SU-DHL-6 (cell line): ENCODE measurements around the gene WDCP.

Experiments used
- H2AFZ ChIP-seq: fragments of 200-600 bp; sonication (generic); 2 replicates; pipeline ENCODE4 v1.6.1; 2014; ENCODE audit warnings: low read depth, mild to moderate bottlenecking, moderate library complexity, mixed read lengths, antibody characterized with exemption, low read length; ENCODE audit not compliant: severe bottlenecking
- H3F3A ChIP-seq: fragments of 200-600 bp; shearing (Covaris generic); 2 replicates; pipeline ENCODE4 v1.6.0; 2016; ENCODE audit warnings: antibody characterized with exemption, mild to moderate bottlenecking; ENCODE audit not compliant: insufficient read depth
- H3K27ac ChIP-seq: fragments of 200-600 bp; sonication (generic); 2 replicates; pipeline ENCODE4 v1.5.1; 2016; ENCODE audit warnings: low read depth, mild to moderate bottlenecking, low read length, moderate library complexity, mixed read lengths
- H3K27me3 ChIP-seq: fragments of 200-600 bp; sonication (generic), shearing (Covaris generic); 2 replicates; pipeline ENCODE4 v1.6.0; 2014; ENCODE audit warnings: mild to moderate bottlenecking, low read length
- H3K36me3 ChIP-seq: fragments of 200-600 bp; sonication (generic); 2 replicates; pipeline ENCODE4 v1.6.1; 2014; ENCODE audit warnings: mild to moderate bottlenecking, low read length, mixed read lengths
- H3K4me2 ChIP-seq: fragments of 300-600, 200-600 bp; shearing (Covaris generic), sonication (generic); 2 replicates; pipeline ENCODE4 v1.6.0; 2014; ENCODE audit warnings: low read length, low read depth, mild to moderate bottlenecking; ENCODE audit not compliant: poor library complexity, severe bottlenecking
- H3K4me3 ChIP-seq: fragments of 200-600 bp; sonication (generic); 2 replicates; pipeline ENCODE4 v1.5.1; 2014; ENCODE audit warnings: antibody characterized with exemption, low read length, mild to moderate bottlenecking, mixed read lengths; ENCODE audit not compliant: insufficient read depth, poor library complexity, severe bottlenecking
- H3K79me2 ChIP-seq: fragments of 200-600 bp; sonication (generic); 2 replicates; pipeline ENCODE4 v1.6.1; 2014; ENCODE audit warnings: mild to moderate bottlenecking, low read length, moderate library complexity; ENCODE audit not compliant: insufficient read depth
- H3K9ac ChIP-seq: fragments of 200-600 bp; sonication (generic); 2 replicates; pipeline ENCODE4 v1.7.0; 2014; ENCODE audit warnings: mild to moderate bottlenecking, low read length
- H3K9me2 ChIP-seq: fragments of 200-600 bp; sonication (generic); replicated peaks from 2 replicates; pipeline ENCODE4 v1.6.1; 2014; ENCODE audit warnings: low read length; ENCODE audit not compliant: insufficient read depth
- H3K9me3 ChIP-seq: fragments of 200-600 bp; sonication (generic); 2 replicates; pipeline ENCODE4 v1.6.1; 2014; ENCODE audit warnings: low read length, mixed read lengths; ENCODE audit not compliant: insufficient read depth
- H4K20me1 ChIP-seq: fragments of 200-600 bp; sonication (generic); 2 replicates; pipeline ENCODE4 v1.6.1; 2014; ENCODE audit warnings: low read depth, mild to moderate bottlenecking, antibody characterized with exemption, low read length, moderate library complexity, mixed read lengths
- CTCF ChIP-seq: fragments of 200-600 bp; sonication (generic); IDR thresholded peaks from one replicate; pipeline ENCODE4 v1.5.1; 2017; ENCODE audit warnings: antibody characterized with exemption, mild to moderate bottlenecking, low read length, moderate library complexity; ENCODE audit not compliant: insufficient read depth, poor library complexity, severe bottlenecking
- EZH2phosphoT487 ChIP-seq: fragments of 200-600 bp; sonication (generic), shearing (Covaris generic); conservative IDR thresholded peaks from 2 replicates; pipeline ENCODE4 v1.6.1; 2018; ENCODE audit warnings: mild to moderate bottlenecking, antibody characterized with exemption, low read length, moderate library complexity, mixed read lengths

Gene WDCP

DNA sequence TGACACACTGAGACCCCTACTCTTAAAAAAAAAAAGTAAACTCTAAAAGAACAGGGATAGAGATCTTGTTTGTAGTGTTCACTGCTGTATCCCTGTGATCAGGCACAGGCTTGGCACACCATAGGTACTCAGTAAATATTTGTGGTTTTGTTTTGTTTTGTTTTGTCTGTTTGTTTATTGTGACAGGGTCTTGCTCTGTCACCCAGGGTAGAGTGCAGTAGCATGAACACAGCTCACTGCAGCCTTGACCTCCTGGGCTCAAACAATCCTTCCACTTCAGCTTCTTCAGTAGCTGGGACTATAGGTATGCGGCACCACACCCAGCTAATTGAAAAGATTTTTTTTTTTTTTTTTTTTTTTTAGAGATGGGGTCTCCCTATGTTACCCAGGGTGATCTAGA lies 5.8 kb upstream of the WDCP start:
- TF ChIP-seq EZH2phosphoT487 (no peak), CTCF (no peak)
- H2AFZ ChIP-seq, result no peak overlapping the region
- no peaks in the 10 kb centered on the region for H3K9me2 ChIP-seq
- H3F3A ChIP-seq, result peaks cover 14% of the 10 kb centered on the region
- H3K4me3 ChIP-seq, result no peak overlapping the region
- no peaks in the 10 kb centered on the region for H3K27me3 ChIP-seq
- H4K20me1 ChIP-seq, result no peaks in the 10 kb centered on the region
- no peak overlapping the region for H3K9ac ChIP-seq
- H3K27ac ChIP-seq, result no peak overlapping the region
- H3K9me3 ChIP-seq, result no peaks in the 10 kb centered on the region
- no peak overlapping the region for H3K4me2 ChIP-seq
- no peaks in the 10 kb centered on the region for H3K79me2 ChIP-seq
- H3K36me3 ChIP-seq, result no peaks in the 10 kb centered on the region

- Histone ChIP-seq H3K4me3 (no peak overlapping the region), H4K20me1 (no peaks in the 10 kb centered on the region), H3K9ac (no peak overlapping the region), H2AFZ (no peak overlapping the region), H3K4me2 (no peak overlapping the region), H3K79me2 (peaks cover 4% of the 10 kb centered on the region), H3K27me3 (no peaks in the 10 kb centered on the region), H3K9me2 (no peaks in the 10 kb centered on the region), H3K36me3 (no peaks in the 10 kb centered on the region), H3F3A (peaks cover 14% of the 10 kb centered on the region), H3K9me3 (no peaks in the 10 kb centered on the region), H3K27ac (no peak overlapping the region)
- TF ChIP-seq CTCF, result no peak
These were observed 4.6 kb upstream of the WDCP start for GRCh38 chr2:24051833-24052232.

DNA sequence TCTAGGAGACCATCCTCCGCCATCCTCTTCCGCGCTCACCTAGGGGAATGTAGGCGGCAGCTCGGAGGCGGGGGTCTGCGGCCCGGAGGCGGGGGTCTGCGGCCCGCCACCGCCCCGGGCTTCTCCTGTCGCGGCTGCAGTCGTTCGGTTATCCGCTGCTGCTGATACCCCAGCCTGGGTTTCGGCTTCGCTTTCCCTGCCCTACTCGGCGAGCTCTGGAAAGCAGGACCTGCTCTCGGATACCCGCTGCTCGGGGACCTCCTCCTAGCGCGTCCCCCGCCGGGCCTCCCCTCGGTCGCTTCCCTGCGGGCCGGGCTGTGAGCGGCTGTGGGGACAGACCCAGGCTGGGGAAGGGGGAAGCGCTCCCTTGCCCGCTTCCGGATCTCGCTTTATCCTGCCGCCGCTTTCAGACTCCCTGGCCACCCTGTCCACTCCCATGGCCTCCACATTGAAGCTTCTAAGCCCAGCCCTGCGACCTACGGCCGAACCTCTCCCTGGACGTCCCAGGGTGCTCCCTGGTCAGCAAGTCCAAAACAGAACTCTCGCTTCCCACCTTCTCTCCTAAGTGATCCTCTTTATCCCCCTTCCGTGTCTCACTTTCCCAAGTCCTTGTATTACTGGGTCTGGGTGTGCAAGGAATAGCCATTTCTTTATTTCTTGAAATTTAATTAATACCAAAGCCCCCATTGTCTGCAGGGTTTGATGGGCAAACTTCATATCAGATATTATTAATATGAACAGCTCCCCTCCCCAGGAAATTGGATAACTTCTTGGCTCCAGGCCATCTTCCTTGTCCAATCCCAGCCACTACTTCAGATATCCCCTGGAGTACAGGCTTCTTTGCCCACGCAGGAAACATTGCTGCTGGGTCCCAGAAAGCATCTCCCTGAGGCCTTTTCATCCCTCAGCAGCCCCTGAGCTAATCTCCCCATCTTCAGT lies 3.1 kb upstream of the WDCP start:
- H3K9me3 ChIP-seq, result no peaks in the 10 kb centered on the region
- TF ChIP-seq EZH2phosphoT487 (no peak), CTCF (no peak)
- H3K27ac ChIP-seq, result no peak overlapping the region
- H2AFZ ChIP-seq, result peak overlapping the region; percentile 89
- H3K4me3 ChIP-seq, result peak overlapping the region; percentile 90
- H3K27me3 ChIP-seq, result no peaks in the 10 kb centered on the region
- H3K4me2 ChIP-seq, result peak overlapping the region; percentile 100
- peak overlapping the region; percentile 60 for H3K9ac ChIP-seq
- H3F3A ChIP-seq, result peaks cover 14% of the 10 kb centered on the region
- no peaks in the 10 kb centered on the region for H3K36me3 ChIP-seq
- H3K9me2 ChIP-seq, result no peaks in the 10 kb centered on the region
- no peaks in the 10 kb centered on the region for H4K20me1 ChIP-seq
- peaks cover 17% of the 10 kb centered on the region for H3K79me2 ChIP-seq
